Panc1 (cell line): ENCODE data around the gene ILK. TPM values are rescaled to one million over a fixed set of nuclear protein-coding genes. Genes with fewer than 3 reads are reported as not detected.

Experiments
- ATAC-seq: fragments of 200-7000 bp; cut with Tn5 transposase; 2 replicates; pipeline ENCODE4 v1.9.1; 2020; ENCODE audit warnings: mild to moderate bottlenecking, moderate library complexity
- BruUV-seq: library from RNA; stranded (reverse); fragments of 400-500 nt; replicated peaks from 2 replicates; lab custom pipeline; 2021; lab: Mats Ljungman, UMichigan
- CTCF ChIA-PET: fragments of 300-600 bp; sonication (Branson Sonifier 250); formaldehyde crosslinking; loops from one replicate; lab custom pipeline; 2022; ENCODE audit warnings: antibody characterized with exemption; lab: Charles Lee
- POLR2A ChIA-PET: fragments of 300-600 bp; sonication (Branson Sonifier 250); formaldehyde crosslinking; loops from one replicate; lab custom pipeline; 2022; ENCODE audit warnings: antibody characterized with exemption; lab: Charles Lee
- DNase-seq: peaks from one replicate; pipeline ENCODE4 v3.0.0-alpha.2; 2010; ENCODE audit warnings: low read depth, low spot score
- H3K27ac ChIP-seq: 2 replicates; pipeline ENCODE4 v1.5.1; 2011; ENCODE audit warnings: mild to moderate bottlenecking, low read length, inconsistent platforms
- H3K27me3 ChIP-seq: fragments of 200-500 bp; sonication (Bioruptor generic); 2 replicates; pipeline ENCODE4 v1.6.0; 2014; ENCODE audit warnings: low read length, inconsistent platforms; ENCODE audit not compliant: control insufficient read depth, insufficient read depth
- H3K36me3 ChIP-seq: fragments of 200-500 bp; sonication (Bioruptor generic); 2 replicates; pipeline ENCODE4 v1.5.1; 2014; ENCODE audit warnings: inconsistent platforms, mild to moderate bottlenecking, low read length, moderate library complexity; ENCODE audit not compliant: control insufficient read depth, insufficient read depth
- H3K4me1 ChIP-seq: 2 replicates; pipeline ENCODE4 v1.5.1; 2011; ENCODE audit warnings: inconsistent platforms, mild to moderate bottlenecking, low read length, moderate library complexity; ENCODE audit not compliant: control insufficient read depth, insufficient read depth
- H3K4me3 ChIP-seq, 2 experiments: 2 replicates each; pipeline ENCODE4 v1.5.1; 2011 to 2012; ENCODE audit warnings: low read depth in 2 of 2, low read length in 2 of 2, mild to moderate bottlenecking in 2 of 2, inconsistent platforms in 1 of 2, moderate library complexity in 1 of 2
- H3K9me3 ChIP-seq: fragments of 200-500 bp; sonication (Bioruptor generic); 2 replicates; pipeline ENCODE4 v1.5.1; 2014; ENCODE audit warnings: low read depth, mild to moderate bottlenecking, inconsistent platforms, low read length, moderate library complexity; ENCODE audit not compliant: control insufficient read depth, insufficient read depth
- CTCF ChIP-seq: fragments of 450-650 bp; IDR thresholded peaks from 2 replicates; pipeline ENCODE4 v1.5.1; 2017; ENCODE audit warnings: mild to moderate bottlenecking
- POLR2AphosphoS5 ChIP-seq: IDR thresholded peaks from 2 replicates; pipeline ENCODE4 v1.6.1; 2012; ENCODE audit warnings: mild to moderate bottlenecking, low read depth, low read length, moderate library complexity
- REST ChIP-seq, 2 experiments: IDR thresholded peaks; 2 replicates each; pipeline ENCODE4 v1.6.1; 2011 to 2012; ENCODE audit warnings: low read depth in 2 of 2, control low read depth in 1 of 2, low read length in 1 of 2, mild to moderate bottlenecking in 1 of 2, moderate library complexity in 1 of 2; ENCODE audit not compliant: insufficient read depth in 1 of 2
- SIN3A ChIP-seq: IDR thresholded peaks from 2 replicates; pipeline ENCODE4 v1.6.1; 2012; ENCODE audit warnings: low read depth, mild to moderate bottlenecking, low read length, moderate library complexity, borderline replicate concordance; ENCODE audit not compliant: insufficient read depth
- TCF7L2 ChIP-seq: IDR thresholded peaks from 2 replicates; pipeline ENCODE4 v1.6.1; 2011; ENCODE audit warnings: mild to moderate bottlenecking, low read depth, low read length, inconsistent platforms
- in situ Hi-C: cut with HindIII; loops from 2 replicates; pipeline ENCODE4 v1.10.0; 2016; ENCODE audit warnings: low sequenced_read_pairs, low pct_unique_long_range_greater_than_20kb
- intact Hi-C: fragments of 100-400 bp; cut with micrococcal nuclease; formaldehyde crosslinking; loops from one replicate; pipeline ENCODE4 v1.10.0; 2022; ENCODE audit not compliant: unreplicated experiment
- total RNA-seq: library from RNA; stranded (reverse); gene quantifications from one replicate; pipeline ENCODE4 v1.2.1, GENCODE V29; 2021; ENCODE audit not compliant: unreplicated experiment

The ILK gene
- total RNA-seq, 1 experiment from 2014 or later: 204 TPM

- intact Hi-C loops (no loop called here), in situ Hi-C loops (no loop called here)
- no peak overlapping the region; a peak in 1 of 4 replicates for H3K4me3 ChIP-seq
- no TSS peak for BruUV-seq
- TF ChIP-seq CTCF (no peak), TCF7L2 (no peak), REST (IDR thresholded peaks at IDR 0.05; ENCODE audit: insufficient read depth in 1 of 2, low read depth in 2 of 2, low read length in 1 of 2) (no peak), SIN3A (no peak), POLR2AphosphoS5 (no peak)
- CTCF ChIA-PET: no interaction called here
- H3K27ac ChIP-seq: no peak overlapping the region
- H3K9me3 ChIP-seq: no peaks in the 10 kb centered on the region
- H3K27me3 ChIP-seq: peaks cover 74% of the 10 kb centered on the region
- ATAC-seq (no peak), DNase-seq (no peak)
- no peaks in the 10 kb centered on the region; the same call in 1 of the 2 replicates for H3K36me3 ChIP-seq
- H3K4me1 ChIP-seq: no peaks in the 10 kb centered on the region
- POLR2A ChIA-PET: no interaction called here
Measured at GRCh38 chr11:6654281-6655019, 50.9 kb downstream of the ILK start.

GRCh38 chr11:6655020-6655789 lies 51.6 kb downstream of the ILK start:
- ATAC-seq (peak; percentile 51), DNase-seq (no peak)
- no peaks in the 10 kb centered on the region; the same call in 1 of the 2 replicates for H3K36me3 ChIP-seq
- H3K27ac ChIP-seq: no peak overlapping the region
- H3K9me3 ChIP-seq: no peaks in the 10 kb centered on the region
- H3K4me3 ChIP-seq: no peak overlapping the region; a peak in 1 of 4 replicates
- ChIA-PET POLR2A (no interaction called here), CTCF (no interaction called here)
- no peaks in the 10 kb centered on the region for H3K4me1 ChIP-seq
- H3K27me3 ChIP-seq: peaks cover 67% of the 10 kb centered on the region
- no TSS peak for BruUV-seq
- TF ChIP-seq POLR2AphosphoS5: no peak
- no peak for TF ChIP-seq SIN3A
- TF ChIP-seq CTCF: no peak
- no peak for TF ChIP-seq TCF7L2
- TF ChIP-seq REST (IDR thresholded peaks at IDR 0.05; ENCODE audit: insufficient read depth in 1 of 2, low read depth in 2 of 2, low read length in 1 of 2): no peak
- in situ Hi-C loops: no loop called here
- intact Hi-C loops: no loop called here
